AG04450 (cell line): ENCODE results near the gene TSPO. TPM values are rescaled to one million over a fixed set of nuclear protein-coding genes. Genes with fewer than 3 reads are reported as not detected.

Source experiments
- CTCF ChIA-PET: fragments of 300-600, 350-600 bp; formaldehyde crosslinking; extraction: SDS; loops from one replicate; lab custom pipeline; 2022; ENCODE audit warnings: antibody characterized with exemption, inconsistent platforms; lab: Charles Lee
- POLR2A ChIA-PET: fragments of 350-600 bp; formaldehyde crosslinking; extraction: SDS; loops from one replicate; lab custom pipeline; 2021; ENCODE audit warnings: antibody characterized with exemption, inconsistent platforms; lab: Yijun Ruan, JAX
- DNase-seq: peaks from one replicate; pipeline ENCODE4 v3.0.0-alpha.2; 2011; ENCODE audit warnings: low read depth, low spot score
- H3K27ac ChIP-seq: one replicate; pipeline ENCODE4 v1.5.1; 2012; ENCODE audit warnings: low read depth, low read length, control low read depth
- H3K27me3 ChIP-seq: one replicate; pipeline ENCODE4 v1.6.0; 2012; ENCODE audit warnings: low read length; ENCODE audit not compliant: control insufficient read depth, insufficient read depth
- H3K4me3 ChIP-seq: 2 replicates; pipeline ENCODE4 v1.5.1; 2011; ENCODE audit warnings: mild to moderate bottlenecking, low read depth, low read length, control low read depth
- H3K9me3 ChIP-seq: 2 replicates; pipeline ENCODE4 v1.5.1; 2012; ENCODE audit warnings: low read length; ENCODE audit not compliant: control insufficient read depth, insufficient read depth
- polyA plus RNA-seq: library from polyadenylated mRNA; depleted of rRNA; stranded (reverse); fragments of >200 nt; gene quantifications from 2 replicates; pipeline ENCODE4 v1.2.3, GENCODE V29; 2011
- TF ChIP-seq, protein P1 (sequence below): IDR thresholded peaks from 2 replicates; pipeline ENCODE4 v1.5.1; 2011; ENCODE audit warnings: low read depth, low read length, control low read depth, inconsistent platforms

The TSPO gene
- polyA plus RNA-seq, 1 experiment: 107 TPM

DNA sequence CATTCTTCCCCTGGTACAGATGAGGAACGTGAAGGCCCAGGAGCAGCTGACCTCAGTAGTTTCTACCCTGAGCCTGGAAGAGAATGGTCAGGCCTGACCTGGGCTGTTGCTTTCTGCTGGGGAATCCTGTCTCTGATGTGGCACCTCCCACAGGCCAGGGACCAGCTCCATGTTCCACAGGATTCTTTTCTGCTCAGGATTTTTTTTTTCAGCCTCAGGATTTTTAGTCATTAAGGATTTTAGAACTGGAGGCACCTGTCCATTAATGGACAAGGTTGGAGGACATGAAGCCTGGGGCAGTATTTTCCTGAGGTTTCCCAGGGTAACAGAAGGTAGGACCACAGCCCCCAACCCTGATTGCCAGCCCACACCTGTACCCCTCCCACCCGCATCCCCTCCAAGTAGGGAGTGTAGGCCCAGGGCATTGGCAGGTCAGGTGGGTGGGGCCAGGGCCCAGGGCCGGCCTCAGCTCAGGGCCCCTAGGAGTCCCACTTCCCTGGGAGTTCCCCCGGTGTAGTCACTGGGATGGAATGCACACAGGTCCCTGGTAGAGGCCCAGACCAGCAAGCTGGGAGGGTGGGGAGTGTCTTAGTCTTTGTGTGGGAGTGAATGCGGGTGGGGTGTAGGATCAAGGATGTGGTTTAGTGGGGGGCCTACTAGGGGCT is 24.7 kb upstream of the TSPO start:
- Histone ChIP-seq H3K27ac (peak overlapping the region; percentile 39), H3K27me3 (no peaks in the 10 kb centered on the region), H3K4me3 (no peak overlapping the region), H3K9me3 (no peaks in the 10 kb centered on the region)
- TF ChIP-seq, protein P1, sequence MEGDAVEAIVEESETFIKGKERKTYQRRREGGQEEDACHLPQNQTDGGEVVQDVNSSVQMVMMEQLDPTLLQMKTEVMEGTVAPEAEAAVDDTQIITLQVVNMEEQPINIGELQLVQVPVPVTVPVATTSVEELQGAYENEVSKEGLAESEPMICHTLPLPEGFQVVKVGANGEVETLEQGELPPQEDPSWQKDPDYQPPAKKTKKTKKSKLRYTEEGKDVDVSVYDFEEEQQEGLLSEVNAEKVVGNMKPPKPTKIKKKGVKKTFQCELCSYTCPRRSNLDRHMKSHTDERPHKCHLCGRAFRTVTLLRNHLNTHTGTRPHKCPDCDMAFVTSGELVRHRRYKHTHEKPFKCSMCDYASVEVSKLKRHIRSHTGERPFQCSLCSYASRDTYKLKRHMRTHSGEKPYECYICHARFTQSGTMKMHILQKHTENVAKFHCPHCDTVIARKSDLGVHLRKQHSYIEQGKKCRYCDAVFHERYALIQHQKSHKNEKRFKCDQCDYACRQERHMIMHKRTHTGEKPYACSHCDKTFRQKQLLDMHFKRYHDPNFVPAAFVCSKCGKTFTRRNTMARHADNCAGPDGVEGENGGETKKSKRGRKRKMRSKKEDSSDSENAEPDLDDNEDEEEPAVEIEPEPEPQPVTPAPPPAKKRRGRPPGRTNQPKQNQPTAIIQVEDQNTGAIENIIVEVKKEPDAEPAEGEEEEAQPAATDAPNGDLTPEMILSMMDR: no peak
- CTCF ChIA-PET: no interaction called here
- POLR2A ChIA-PET: interaction anchor here (0.6 to 0.7 kb wide), 4 partner anchors 13 to 1267 kb away, joined by 3 to 11 read pairs (median 3); no protein-coding TSS in a partner anchor
- DNase-seq: peak; percentile 60

DNA sequence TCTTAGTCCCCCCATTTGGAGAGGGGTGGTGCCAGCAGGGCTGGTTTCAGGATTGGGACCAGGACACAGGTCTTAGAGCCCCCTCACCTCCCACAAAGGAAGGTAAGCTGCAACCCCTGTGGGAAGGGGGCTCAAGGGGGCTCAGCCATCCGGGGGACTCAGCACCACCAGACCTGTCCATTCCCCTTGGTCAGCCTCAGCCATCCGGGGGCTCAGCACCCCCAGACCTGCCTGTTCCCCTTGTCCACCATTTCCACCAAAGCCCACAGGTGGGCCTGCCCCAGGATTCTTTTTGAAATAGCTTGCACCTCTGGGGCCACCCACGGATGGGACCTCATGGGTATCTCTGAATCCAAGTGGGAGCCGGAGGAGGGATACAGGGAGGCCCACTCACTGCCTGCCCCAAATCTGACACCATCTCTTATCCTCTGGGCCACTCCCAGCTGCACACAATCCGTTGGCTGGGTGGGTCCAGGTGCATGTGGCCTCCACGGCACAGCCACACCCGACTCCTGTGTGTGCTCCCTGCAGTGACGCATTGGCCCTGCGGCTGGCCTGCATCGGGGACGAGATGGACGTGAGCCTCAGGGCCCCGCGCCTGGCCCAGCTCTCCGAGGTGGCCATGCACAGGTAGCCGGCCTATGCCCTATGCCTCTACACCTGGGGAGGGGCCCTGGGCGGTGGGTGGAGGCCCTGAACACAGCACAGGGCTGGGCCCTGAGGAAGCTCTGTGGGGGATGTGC is 24.0 kb upstream of the TSPO start:
- H3K27ac ChIP-seq: peak overlapping the region; percentile 39
- no peaks in the 10 kb centered on the region for H3K27me3 ChIP-seq
- ChIA-PET POLR2A (interaction anchor here (0.6 kb wide), 2 partner anchors 289 to 326 kb away, joined by 3 read pairs; no protein-coding TSS in a partner anchor), CTCF (interaction anchor here (0.7 kb wide), 1 partner anchor 32 kb away, joined by 3 read pairs; no protein-coding TSS in a partner anchor)
- TF ChIP-seq, protein P1: no peak
- no peak overlapping the region for H3K4me3 ChIP-seq
- H3K9me3 ChIP-seq: no peaks in the 10 kb centered on the region
- DNase-seq: no peak

DNA sequence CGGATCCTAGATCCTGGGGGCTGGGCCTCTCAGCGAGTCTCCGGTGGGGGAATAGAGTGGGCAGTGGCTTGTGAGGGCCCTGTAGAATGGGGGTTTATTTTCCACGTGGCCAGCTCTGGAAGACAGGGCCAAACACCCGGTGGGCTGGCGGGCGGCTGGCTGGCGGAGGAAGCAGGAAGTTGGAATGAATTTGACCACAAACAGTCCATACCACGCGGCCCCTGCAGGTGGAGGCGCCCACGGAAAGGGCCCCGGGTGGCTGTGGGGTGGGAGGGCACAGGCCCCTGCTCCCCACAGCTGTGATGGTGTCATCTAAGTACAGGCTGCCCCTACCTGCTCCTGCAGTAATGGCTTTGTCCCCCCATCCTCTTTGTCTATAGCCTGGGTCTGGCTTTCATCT is 23.2 kb upstream of the TSPO start:
- Histone ChIP-seq H3K27me3 (no peaks in the 10 kb centered on the region), H3K27ac (no peak overlapping the region), H3K4me3 (no peak overlapping the region), H3K9me3 (no peaks in the 10 kb centered on the region)
- ChIA-PET POLR2A (no interaction called here), CTCF (no interaction called here)
- no peak for DNase-seq
- TF ChIP-seq, protein P1: no peak

DNA sequence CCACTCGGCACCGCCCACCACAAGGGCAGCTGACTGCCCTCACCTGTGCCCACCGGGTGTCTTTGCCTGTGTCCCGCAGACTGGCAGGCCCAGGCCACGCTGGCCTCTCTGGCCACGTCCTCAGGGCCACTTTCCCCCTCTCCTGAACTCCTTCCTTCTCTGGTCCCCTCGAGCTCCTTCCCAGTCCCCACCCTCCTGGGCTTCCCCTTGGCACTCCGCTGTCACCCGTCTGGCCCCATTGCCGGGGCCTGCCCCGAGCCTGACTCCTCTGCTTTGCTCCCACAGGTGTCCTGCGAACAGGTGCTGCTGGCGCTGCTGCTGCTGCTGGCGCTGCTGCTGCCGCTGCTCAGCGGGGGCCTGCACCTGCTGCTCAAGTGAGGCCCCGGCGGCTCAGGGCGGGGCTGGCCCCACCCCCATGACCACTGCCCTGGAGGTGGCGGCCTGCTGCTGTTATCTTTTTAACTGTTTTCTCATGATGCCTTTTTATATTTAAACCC is 22.4 kb upstream of the TSPO start:
- POLR2A ChIA-PET: no interaction called here
- CTCF ChIA-PET: interaction anchor here (0.6 kb wide), 1 partner anchor 348 kb away, joined by 3 read pairs; no protein-coding TSS in a partner anchor

More for the DNA sequence above, 22.4 kb upstream of the TSPO start:
- no peak overlapping the region for H3K4me3 ChIP-seq
- TF ChIP-seq, protein P1: no peak
- H3K27me3 ChIP-seq: no peaks in the 10 kb centered on the region
- no peak for DNase-seq
- no peaks in the 10 kb centered on the region for H3K9me3 ChIP-seq
- no peak overlapping the region for H3K27ac ChIP-seq
